Tibial nerve (tissue), 3 donors: ENCODE measurements around the gene COX6B2.
A peak's percentile ranks its signal among the peaks of the same experiment; 100 is the strongest.

Experiments used
- POLR2A ChIP-seq, 2 donors: fragments of 450-650 bp; IDR thresholded peaks; one replicate each; pipeline ENCODE4 v1.6.1; 2017; ENCODE audit warnings: antibody characterized with exemption in 2 of 2, mild to moderate bottlenecking in 2 of 2, moderate library complexity in 2 of 2
- TF ChIP-seq, protein P1 (sequence below), 5 experiments: fragments of 200-600 bp in 3 of 5; fragments of 450-650 bp in 2 of 5; sonication (generic) in 3 of 5; IDR thresholded peaks; one replicate each; pipeline ENCODE4 v1.5.1; 2016 to 2019; ENCODE audit warnings: antibody characterized with exemption in 5 of 5, mild to moderate bottlenecking in 3 of 5, moderate library complexity in 2 of 5

DNA sequence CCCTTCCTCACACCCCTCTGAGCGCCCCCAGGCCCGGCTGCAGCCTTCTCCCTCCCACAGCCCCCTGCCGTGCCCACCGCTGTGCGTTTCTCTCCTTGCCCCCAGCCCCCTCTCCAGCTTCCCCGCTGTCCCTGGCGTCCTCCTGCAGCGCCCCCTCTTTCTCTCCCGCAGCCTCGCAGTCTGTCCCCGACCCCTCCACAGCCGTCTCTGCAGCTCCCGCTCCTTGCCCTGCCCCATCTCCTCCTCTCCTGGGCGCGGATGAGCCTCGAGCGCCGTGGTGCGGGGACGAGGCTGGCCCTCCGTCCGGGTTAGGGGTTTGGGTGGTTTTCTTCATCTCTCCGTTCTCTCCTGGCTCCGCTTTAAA, 13.8 kb downstream of the COX6B2 start:
- TF ChIP-seq, protein P1, sequence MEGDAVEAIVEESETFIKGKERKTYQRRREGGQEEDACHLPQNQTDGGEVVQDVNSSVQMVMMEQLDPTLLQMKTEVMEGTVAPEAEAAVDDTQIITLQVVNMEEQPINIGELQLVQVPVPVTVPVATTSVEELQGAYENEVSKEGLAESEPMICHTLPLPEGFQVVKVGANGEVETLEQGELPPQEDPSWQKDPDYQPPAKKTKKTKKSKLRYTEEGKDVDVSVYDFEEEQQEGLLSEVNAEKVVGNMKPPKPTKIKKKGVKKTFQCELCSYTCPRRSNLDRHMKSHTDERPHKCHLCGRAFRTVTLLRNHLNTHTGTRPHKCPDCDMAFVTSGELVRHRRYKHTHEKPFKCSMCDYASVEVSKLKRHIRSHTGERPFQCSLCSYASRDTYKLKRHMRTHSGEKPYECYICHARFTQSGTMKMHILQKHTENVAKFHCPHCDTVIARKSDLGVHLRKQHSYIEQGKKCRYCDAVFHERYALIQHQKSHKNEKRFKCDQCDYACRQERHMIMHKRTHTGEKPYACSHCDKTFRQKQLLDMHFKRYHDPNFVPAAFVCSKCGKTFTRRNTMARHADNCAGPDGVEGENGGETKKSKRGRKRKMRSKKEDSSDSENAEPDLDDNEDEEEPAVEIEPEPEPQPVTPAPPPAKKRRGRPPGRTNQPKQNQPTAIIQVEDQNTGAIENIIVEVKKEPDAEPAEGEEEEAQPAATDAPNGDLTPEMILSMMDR (IDR thresholded peaks at IDR 0.05) = peak in 2 of 5 experiments; percentile 10 to 22
- no peak for TF ChIP-seq POLR2A (IDR thresholded peaks at IDR 0.05)
